SK-N-MC (cell line): ENCODE measurements around the gene DAZAP1.

ENCODE experiments used
- EZH2 ChIP-seq: fragments of 200-600 bp; sonication (generic); IDR thresholded peaks from one replicate; pipeline ENCODE4 v1.6.1; 2017; ENCODE audit warnings: antibody characterized with exemption
- POLR2AphosphoS5 ChIP-seq: IDR thresholded peaks from 2 replicates; pipeline ENCODE4 v1.6.1; 2012; ENCODE audit warnings: mild to moderate bottlenecking, low read depth, low read length, borderline replicate concordance

DNA sequence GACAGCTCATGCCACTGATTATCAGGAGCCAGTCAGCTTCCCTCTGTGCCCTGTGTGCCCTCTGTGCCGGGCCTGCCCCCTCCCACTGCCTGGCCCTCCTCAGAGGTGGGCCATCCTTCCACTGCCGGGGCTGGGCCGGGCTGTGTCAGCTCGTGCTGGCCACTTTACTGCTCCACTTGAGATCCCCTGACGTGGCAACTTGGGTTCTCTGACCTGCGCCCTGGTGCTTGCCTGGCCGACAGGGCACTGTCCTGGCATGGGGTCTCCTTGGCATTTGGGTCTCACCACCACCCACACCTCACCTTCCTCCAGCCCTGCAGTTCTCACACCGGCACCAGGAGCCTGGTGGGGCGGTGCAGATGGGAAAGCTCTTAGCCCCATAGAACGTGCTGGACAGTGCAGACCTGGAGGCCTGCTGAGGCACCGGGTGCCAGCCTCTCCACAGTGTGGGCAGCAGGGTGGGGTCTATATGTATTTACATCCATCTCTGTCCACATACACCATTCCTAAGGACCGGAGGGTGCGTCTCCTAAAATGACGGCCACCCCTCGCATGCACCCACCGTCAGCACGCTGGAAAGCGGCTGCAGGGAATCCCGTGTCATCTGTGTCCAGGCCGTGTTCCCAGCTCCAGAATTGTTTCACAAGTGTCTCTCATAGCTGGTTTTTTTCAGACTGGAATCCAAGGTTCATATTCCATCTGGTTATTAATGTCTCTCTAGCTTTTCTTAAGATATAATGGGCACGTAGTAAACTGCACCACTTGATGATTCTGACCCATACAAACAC is 11.8 kb downstream of the DAZAP1 start:
- no peak for TF ChIP-seq EZH2
- no peak for TF ChIP-seq POLR2AphosphoS5
